H54 (cell line): ENCODE results near the gene SMAP1.

Experiments used
- DNase-seq: peaks from one replicate; pipeline ENCODE4 v3.0.0; 2011; ENCODE audit warnings: low spot score, mixed read lengths; ENCODE audit not compliant: insufficient read length
- FAIRE-seq: peaks from 3 replicates; lab custom pipeline; 2011; peaks lifted over from hg19 to GRCh38; lab: Jason Lieb, UNC
- POLR2A ChIP-seq: IDR thresholded peaks from 2 replicates; pipeline ENCODE4 v1.6.1; 2011; ENCODE audit warnings: low read depth, mild to moderate bottlenecking, low read length

SMAP1 gene

GRCh38 chr6:70700922-70701876, 33.5 kb downstream of the SMAP1 start:
- DNase-seq (no peak), FAIRE-seq (no peak)
- no peak for TF ChIP-seq POLR2A

DNA sequence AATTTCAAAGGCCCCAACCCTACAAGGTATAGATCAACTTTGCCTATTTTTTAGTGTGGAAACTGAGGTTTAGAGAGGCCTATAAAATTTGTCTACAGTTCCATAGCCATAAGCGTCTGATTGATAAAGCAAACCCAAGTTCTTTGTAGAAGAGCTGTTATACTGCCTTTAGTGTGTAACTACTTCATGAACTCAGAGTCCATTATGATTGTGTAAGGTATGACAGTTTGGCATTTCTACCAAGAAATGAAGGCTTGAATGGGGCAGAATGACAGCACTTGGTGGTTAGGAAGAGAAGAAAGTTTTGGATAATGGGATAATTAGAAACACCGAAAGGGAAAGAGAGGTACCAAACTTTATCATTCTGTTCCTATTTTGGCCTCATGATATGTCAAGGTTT, 38.1 kb downstream of the SMAP1 start:
- no peak for FAIRE-seq
- DNase-seq: no peak
- TF ChIP-seq POLR2A: no peak

GRCh38 chr6:70706491-70707123, 38.9 kb downstream of the SMAP1 start:
- DNase-seq (no peak), FAIRE-seq (no peak)
- TF ChIP-seq POLR2A: no peak

DNA sequence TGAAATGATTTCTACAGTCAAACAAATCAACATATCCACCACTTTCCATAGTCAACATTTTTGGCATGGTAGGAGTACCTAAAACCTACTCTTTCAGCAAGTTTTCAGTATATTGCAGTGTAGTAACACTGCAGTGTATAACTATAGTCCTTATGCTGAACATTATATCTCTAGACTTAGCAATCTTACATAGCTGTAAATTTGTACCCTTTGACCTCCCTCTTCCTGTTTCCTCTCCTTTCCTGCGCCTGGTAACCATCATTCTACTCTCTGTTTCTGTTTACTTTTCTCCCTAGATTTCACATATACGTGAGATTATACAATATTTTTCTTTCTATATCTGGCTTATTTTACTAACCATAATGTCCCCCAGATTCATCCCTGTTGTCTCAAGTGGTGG, 40.2 kb downstream of the SMAP1 start:
- FAIRE-seq (no peak), DNase-seq (no peak)
- no peak for TF ChIP-seq POLR2A

DNA sequence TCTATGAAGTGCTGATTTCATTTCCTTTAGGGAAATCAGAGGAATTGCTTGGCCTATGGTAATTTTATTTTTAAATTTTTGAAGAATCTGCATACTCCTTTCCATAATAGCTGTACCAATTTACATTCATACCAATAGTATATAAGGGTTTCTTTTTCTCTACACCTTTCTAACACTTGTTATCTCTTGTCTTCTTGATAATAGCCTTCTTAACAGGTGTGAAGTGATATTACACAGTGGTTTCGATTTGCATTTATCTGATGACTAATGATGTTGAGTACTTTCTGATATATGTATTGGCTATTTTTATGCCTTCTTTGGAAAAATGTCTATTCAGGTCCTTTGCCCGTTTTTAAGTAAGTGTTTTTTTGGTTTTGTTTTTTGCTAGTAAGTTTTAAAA, 40.8 kb downstream of the SMAP1 start:
- TF ChIP-seq POLR2A: no peak
- DNase-seq (no peak), FAIRE-seq (no peak)

DNA sequence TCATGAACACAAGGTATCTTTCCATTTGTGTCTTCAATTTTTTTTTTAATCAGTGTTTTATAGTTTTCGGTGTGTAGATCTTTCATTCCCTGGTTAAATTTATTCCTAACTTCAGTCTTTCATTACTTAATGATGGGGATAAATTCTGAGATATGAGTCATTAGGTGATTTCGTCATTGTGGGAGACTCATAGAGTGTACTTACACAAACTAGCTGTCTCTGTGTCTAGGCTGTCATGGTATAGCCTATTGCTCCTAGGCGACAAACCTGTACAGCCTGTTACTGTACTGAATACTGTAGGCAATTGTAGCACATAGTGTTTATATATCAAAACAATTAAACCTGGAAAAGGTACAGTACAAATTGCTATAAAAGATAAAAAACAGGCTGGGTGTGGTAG, 42.1 kb downstream of the SMAP1 start:
- peak; percentile 92 for FAIRE-seq
- DNase-seq: peak; percentile 5
- no peak for TF ChIP-seq POLR2A

DNA sequence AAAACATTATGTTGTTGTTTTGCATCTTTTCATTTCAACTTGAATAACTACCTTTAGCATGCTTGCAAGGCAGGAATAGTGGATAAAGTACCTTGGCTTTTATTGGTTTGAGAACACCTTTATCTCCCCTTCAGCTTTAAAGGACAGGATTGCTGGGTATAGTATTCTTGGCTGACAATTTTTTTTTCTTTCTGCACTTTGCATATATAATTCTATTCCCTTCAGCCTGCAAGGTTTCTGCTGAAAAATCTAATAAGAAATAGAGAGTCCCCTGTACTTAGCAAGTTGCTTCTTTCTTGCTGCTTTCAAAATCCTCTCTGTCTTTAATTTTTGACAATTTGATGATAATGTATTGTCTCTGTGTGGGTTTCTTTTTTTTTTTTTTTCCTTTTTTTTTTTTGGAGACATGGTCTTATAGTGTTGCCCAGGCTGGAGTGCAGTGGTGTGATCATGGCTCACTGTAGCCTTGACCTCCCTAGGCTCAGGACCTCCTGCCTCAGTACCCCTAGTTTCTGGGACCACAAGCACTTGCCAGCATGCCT, 47.1 kb downstream of the SMAP1 start:
- TF ChIP-seq POLR2A: no peak
- FAIRE-seq: no peak

GRCh38 chr6:70717038-70717801, 49.5 kb downstream of the SMAP1 start:
- DNase-seq: no peak
- FAIRE-seq: no peak
- TF ChIP-seq POLR2A: no peak

More for the DNA sequence above, 47.1 kb downstream of the SMAP1 start:
- no peak for DNase-seq

GRCh38 chr6:70724524-70724923, 56.8 kb downstream of the SMAP1 start:
- no peak for FAIRE-seq
- no peak for TF ChIP-seq POLR2A
- no peak for DNase-seq

DNA sequence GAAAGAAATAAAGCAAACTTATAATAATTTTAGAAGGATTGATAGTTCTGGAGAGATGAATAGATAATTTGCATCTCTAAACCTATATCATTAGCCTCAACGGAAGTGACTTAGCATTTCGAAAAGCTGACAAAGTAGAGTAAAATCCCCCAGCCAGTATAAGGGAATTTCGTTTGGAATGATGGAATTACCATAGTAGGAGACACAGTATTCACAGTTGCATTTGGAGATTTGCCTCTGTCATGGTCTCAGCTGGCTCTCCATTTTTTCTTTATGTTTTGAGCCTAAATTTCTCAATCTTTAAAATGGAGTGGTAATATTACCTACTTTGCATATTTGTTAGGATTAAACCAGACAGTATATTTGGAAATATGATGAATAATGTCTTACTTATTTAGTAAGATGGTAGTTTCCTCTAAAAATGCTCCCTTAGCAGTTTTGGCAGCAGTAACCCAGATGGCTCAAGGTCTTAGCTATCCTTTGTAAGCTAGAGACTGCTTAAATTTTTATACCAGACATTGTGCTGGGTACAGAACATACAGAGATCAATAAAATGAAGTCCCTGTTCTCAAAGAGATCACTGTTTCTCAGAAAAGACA, 58.2 kb downstream of the SMAP1 start:
- no peak for DNase-seq
- TF ChIP-seq POLR2A: no peak

GRCh38 chr6:70734381-70734780, 66.7 kb downstream of the SMAP1 start:
- no peak for TF ChIP-seq POLR2A
- FAIRE-seq (no peak), DNase-seq (no peak)

More for the DNA sequence above, 58.2 kb downstream of the SMAP1 start:
- no peak for FAIRE-seq

GRCh38 chr6:70734979-70735378, 67.3 kb downstream of the SMAP1 start:
- FAIRE-seq (no peak), DNase-seq (no peak)

GRCh38 chr6:70735513-70735912, 67.8 kb downstream of the SMAP1 start:
- no peak for TF ChIP-seq POLR2A
- FAIRE-seq (no peak), DNase-seq (no peak)

More at GRCh38 chr6:70734979-70735378, 67.3 kb downstream of the SMAP1 start:
- TF ChIP-seq POLR2A: no peak
